Endothelial cell of umbilical vein (primary cell): ENCODE data around the gene IL4I1.

Experiments
- EZH2 ChIP-seq: IDR thresholded peaks from 2 replicates; pipeline ENCODE4 v1.6.1; 2012; ENCODE audit warnings: borderline replicate concordance, low read depth, mild to moderate bottlenecking, moderate library complexity, low read length, inconsistent platforms; ENCODE audit not compliant: severe bottlenecking
- JUN ChIP-seq: IDR thresholded peaks from 2 replicates; pipeline ENCODE4 v1.6.1; 2011; ENCODE audit warnings: borderline replicate concordance, low read depth; ENCODE audit not compliant: insufficient read length, insufficient read depth
- POLR2A ChIP-seq: IDR thresholded peaks from 2 replicates; pipeline ENCODE4 v1.6.1; 2012; ENCODE audit warnings: low read depth, mild to moderate bottlenecking, control low read depth, low read length
- POLR2AphosphoS5 ChIP-seq: IDR thresholded peaks from 2 replicates; pipeline ENCODE4 v1.6.1; 2012; ENCODE audit warnings: low read depth, mild to moderate bottlenecking, control low read depth, low read length, moderate library complexity; ENCODE audit not compliant: insufficient read depth
- TF ChIP-seq, protein P1 (sequence below), 2 donors: IDR thresholded peaks; 1 replicate in 1 of 2; 2 replicates in 1 of 2; pipeline ENCODE4 v1.5.1; 2011; ENCODE audit warnings: low read length in 2 of 2, mild to moderate bottlenecking in 2 of 2, moderate library complexity in 2 of 2, control low read depth in 1 of 2, inconsistent platforms in 1 of 2, low read depth in 1 of 2; ENCODE audit not compliant: insufficient read depth in 1 of 2; ENCODE audit errors: extremely low read depth in 1 of 2
- TF ChIP-seq, protein P2 (sequence below): IDR thresholded peaks from 2 replicates; pipeline ENCODE4 v1.6.1; 2011; ENCODE audit not compliant: insufficient read depth, insufficient read length

DNA sequence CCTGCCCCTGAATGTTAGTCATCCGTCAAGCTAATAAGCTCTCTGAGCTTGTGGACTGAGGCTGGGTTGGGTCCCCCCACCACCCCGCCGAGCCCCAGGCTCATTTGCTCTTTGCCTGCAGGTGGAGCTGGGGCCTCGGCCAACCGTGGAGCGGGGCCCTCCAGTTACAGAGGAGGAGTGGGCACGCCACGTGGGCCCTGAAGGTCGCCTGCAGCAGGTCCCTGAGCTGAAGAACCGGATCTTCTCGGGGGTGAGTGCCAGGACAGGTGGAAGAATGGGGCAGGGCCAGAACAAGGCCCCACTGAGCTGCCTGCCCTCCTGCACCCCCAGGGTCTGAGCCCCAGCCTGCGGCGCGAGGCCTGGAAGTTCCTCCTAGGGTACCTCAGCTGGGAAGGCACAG lies 14.0 kb downstream of the IL4I1 start:
- TF ChIP-seq, protein P1, sequence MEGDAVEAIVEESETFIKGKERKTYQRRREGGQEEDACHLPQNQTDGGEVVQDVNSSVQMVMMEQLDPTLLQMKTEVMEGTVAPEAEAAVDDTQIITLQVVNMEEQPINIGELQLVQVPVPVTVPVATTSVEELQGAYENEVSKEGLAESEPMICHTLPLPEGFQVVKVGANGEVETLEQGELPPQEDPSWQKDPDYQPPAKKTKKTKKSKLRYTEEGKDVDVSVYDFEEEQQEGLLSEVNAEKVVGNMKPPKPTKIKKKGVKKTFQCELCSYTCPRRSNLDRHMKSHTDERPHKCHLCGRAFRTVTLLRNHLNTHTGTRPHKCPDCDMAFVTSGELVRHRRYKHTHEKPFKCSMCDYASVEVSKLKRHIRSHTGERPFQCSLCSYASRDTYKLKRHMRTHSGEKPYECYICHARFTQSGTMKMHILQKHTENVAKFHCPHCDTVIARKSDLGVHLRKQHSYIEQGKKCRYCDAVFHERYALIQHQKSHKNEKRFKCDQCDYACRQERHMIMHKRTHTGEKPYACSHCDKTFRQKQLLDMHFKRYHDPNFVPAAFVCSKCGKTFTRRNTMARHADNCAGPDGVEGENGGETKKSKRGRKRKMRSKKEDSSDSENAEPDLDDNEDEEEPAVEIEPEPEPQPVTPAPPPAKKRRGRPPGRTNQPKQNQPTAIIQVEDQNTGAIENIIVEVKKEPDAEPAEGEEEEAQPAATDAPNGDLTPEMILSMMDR (IDR thresholded peaks at IDR 0.05; ENCODE audit: extremely low read depth in 1 of 2, insufficient read depth in 1 of 2, low read depth in 1 of 2, low read length in 2 of 2): no peak
- TF ChIP-seq POLR2A: no peak
- TF ChIP-seq JUN: no peak
- TF ChIP-seq POLR2AphosphoS5: no peak
- TF ChIP-seq EZH2: no peak
- TF ChIP-seq, protein P2, sequence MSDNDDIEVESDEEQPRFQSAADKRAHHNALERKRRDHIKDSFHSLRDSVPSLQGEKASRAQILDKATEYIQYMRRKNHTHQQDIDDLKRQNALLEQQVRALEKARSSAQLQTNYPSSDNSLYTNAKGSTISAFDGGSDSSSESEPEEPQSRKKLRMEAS: no peak
